Erythroblast (primary cell): ENCODE measurements around the gene RBM14.

Source experiments
- GATA1 ChIP-seq: IDR thresholded peaks from 2 replicates; pipeline ENCODE4 v1.6.1; 2011; ENCODE audit warnings: low read depth, mild to moderate bottlenecking, control low read depth, low read length, moderate library complexity
- POLR2A ChIP-seq: IDR thresholded peaks from 2 replicates; pipeline ENCODE4 v1.6.1; 2011; ENCODE audit warnings: mild to moderate bottlenecking, low read length

GRCh38 chr11:66676282-66676919, 60.0 kb downstream of the RBM14 start:
- TF ChIP-seq POLR2A (no peak), GATA1 (no peak)
